Uterus (tissue), 2 donors: Measurements from ENCODE around the gene COG4.

Experiments used
- POLR2A ChIP-seq, 2 donors: fragments of 450-650 bp; IDR thresholded peaks; one replicate each; pipeline ENCODE4 v1.6.1; 2016; ENCODE audit warnings: antibody characterized with exemption in 2 of 2, mild to moderate bottlenecking in 1 of 2, moderate library complexity in 1 of 2
- TF ChIP-seq, protein P1 (sequence below), 4 experiments: fragments of 200-600 bp in 2 of 4; fragments of 450-650 bp in 2 of 4; sonication (generic) in 2 of 4; IDR thresholded peaks; one replicate each; pipeline ENCODE4 v1.5.1; 2016 to 2019; ENCODE audit warnings: antibody characterized with exemption in 4 of 4, mild to moderate bottlenecking in 2 of 4, moderate library complexity in 1 of 4

DNA sequence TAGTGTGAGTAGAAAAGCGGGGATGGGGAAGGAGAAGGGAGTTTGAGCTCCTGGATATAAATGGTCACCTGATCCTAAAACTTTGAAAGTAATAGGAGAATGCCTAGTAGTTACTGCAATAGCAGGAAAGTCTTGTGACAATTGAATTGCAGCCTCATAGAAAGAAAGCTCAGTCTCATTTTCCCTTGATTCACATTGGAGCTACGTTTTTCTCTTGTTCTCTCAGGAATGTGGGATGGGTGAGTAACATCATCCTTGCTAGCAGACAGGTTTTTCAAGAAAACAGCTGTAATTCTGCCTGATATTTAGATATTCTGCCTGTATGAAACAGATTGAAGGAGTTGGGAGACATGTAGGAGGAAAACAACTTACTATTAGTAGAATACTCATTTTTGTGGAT, 25.6 kb upstream of the COG4 start:
- TF ChIP-seq POLR2A (IDR thresholded peaks at IDR 0.05): no peak
- TF ChIP-seq, protein P1, sequence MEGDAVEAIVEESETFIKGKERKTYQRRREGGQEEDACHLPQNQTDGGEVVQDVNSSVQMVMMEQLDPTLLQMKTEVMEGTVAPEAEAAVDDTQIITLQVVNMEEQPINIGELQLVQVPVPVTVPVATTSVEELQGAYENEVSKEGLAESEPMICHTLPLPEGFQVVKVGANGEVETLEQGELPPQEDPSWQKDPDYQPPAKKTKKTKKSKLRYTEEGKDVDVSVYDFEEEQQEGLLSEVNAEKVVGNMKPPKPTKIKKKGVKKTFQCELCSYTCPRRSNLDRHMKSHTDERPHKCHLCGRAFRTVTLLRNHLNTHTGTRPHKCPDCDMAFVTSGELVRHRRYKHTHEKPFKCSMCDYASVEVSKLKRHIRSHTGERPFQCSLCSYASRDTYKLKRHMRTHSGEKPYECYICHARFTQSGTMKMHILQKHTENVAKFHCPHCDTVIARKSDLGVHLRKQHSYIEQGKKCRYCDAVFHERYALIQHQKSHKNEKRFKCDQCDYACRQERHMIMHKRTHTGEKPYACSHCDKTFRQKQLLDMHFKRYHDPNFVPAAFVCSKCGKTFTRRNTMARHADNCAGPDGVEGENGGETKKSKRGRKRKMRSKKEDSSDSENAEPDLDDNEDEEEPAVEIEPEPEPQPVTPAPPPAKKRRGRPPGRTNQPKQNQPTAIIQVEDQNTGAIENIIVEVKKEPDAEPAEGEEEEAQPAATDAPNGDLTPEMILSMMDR (IDR thresholded peaks at IDR 0.05): no peak
